ENCODE data around the gene RNF126. TPM values are rescaled to one million over a fixed set of nuclear protein-coding genes. Genes with fewer than 3 reads are reported as not detected.

Gene RNF126
- polyA plus RNA-seq, 1 donor from 2014 or later: 33.7 TPM

- H3K4me3 ChIP-seq (ENCODE audit: low read length): no peak overlapping the region
- no peaks in the 10 kb centered on the region for H3F3A ChIP-seq (ENCODE audit: insufficient read depth, low read length, poor library complexity, severe bottlenecking)
- no peaks in the 10 kb centered on the region for H3K36me3 ChIP-seq (ENCODE audit: insufficient read depth, low read length)
- H2AFZ ChIP-seq (ENCODE audit: low read depth, low read length): no peak overlapping the region
- no peaks in the 10 kb centered on the region for H3K79me2 ChIP-seq (replicated peaks; ENCODE audit: insufficient read depth, low read length)
- H3K27me3 ChIP-seq (ENCODE audit: insufficient read depth, low read depth, low read length): no peaks in the 10 kb centered on the region
- H3K4me2 ChIP-seq (ENCODE audit: low read length): no peak overlapping the region
- H3K9me2 ChIP-seq (ENCODE audit: insufficient read depth, low read length): no peaks in the 10 kb centered on the region
- no peak for TF ChIP-seq RAD21 (conservative IDR thresholded peaks at IDR 0.05)
- no peak for TF ChIP-seq POLR2AphosphoS5 (IDR thresholded peaks at IDR 0.05)
- TF ChIP-seq EP300 (conservative IDR thresholded peaks at IDR 0.05; ENCODE audit: poor library complexity, severe bottlenecking): no peak
- no peak for TF ChIP-seq SMC3 (conservative IDR thresholded peaks at IDR 0.05; ENCODE audit: poor library complexity)
- no peak for TF ChIP-seq EZH2 (IDR thresholded peaks at IDR 0.05; ENCODE audit: borderline replicate concordance, insufficient read depth, low read length, poor library complexity, severe bottlenecking)
- TF ChIP-seq CTCF (IDR thresholded peaks at IDR 0.05; ENCODE audit: poor library complexity, severe bottlenecking): no peak
- TF ChIP-seq MXI1 (conservative IDR thresholded peaks at IDR 0.05; ENCODE audit: poor library complexity, severe bottlenecking): no peak
- TF ChIP-seq REST (IDR thresholded peaks at IDR 0.05; ENCODE audit: borderline replicate concordance): no peak
- no peak for TF ChIP-seq TAF1 (IDR thresholded peaks at IDR 0.05; ENCODE audit: low read depth)
- no peaks in the 10 kb centered on the region for H3K9me3 ChIP-seq (ENCODE audit: low read length)
- H3K9ac ChIP-seq (ENCODE audit: low read length): no peak overlapping the region
- H3K27ac ChIP-seq (ENCODE audit: low read length): no peak overlapping the region
- H4K20me1 ChIP-seq (ENCODE audit: insufficient read depth): no peaks in the 10 kb centered on the region
Observed at GRCh38 chr19:644789-645188, 18.2 kb downstream of the RNF126 start.

- TF ChIP-seq SMC3 (conservative IDR thresholded peaks at IDR 0.05; ENCODE audit: poor library complexity) (no peak), CTCF (IDR thresholded peaks at IDR 0.05; ENCODE audit: poor library complexity, severe bottlenecking) (no peak), POLR2AphosphoS5 (IDR thresholded peaks at IDR 0.05) (no peak), MXI1 (conservative IDR thresholded peaks at IDR 0.05; ENCODE audit: poor library complexity, severe bottlenecking) (no peak), RAD21 (conservative IDR thresholded peaks at IDR 0.05) (no peak), EZH2 (IDR thresholded peaks at IDR 0.05; ENCODE audit: borderline replicate concordance, insufficient read depth, low read length, poor library complexity, severe bottlenecking) (no peak), REST (IDR thresholded peaks at IDR 0.05; ENCODE audit: borderline replicate concordance) (no peak), TAF1 (IDR thresholded peaks at IDR 0.05; ENCODE audit: low read depth) (no peak), EP300 (conservative IDR thresholded peaks at IDR 0.05; ENCODE audit: poor library complexity, severe bottlenecking) (no peak)
- H3K79me2 ChIP-seq (replicated peaks; ENCODE audit: insufficient read depth, low read length): no peaks in the 10 kb centered on the region
- no peaks in the 10 kb centered on the region for H3K36me3 ChIP-seq (ENCODE audit: insufficient read depth, low read length)
Observed at GRCh38 chr19:644363-644762, 18.7 kb downstream of the RNF126 start.

More at GRCh38 chr19:644363-644762, 18.7 kb downstream of the RNF126 start:
- no peak overlapping the region for H3K4me3 ChIP-seq (ENCODE audit: low read length)
- no peak overlapping the region for H3K9ac ChIP-seq (ENCODE audit: low read length)
- no peak overlapping the region for H3K4me2 ChIP-seq (ENCODE audit: low read length)
- no peak overlapping the region for H2AFZ ChIP-seq (ENCODE audit: low read depth, low read length)
- H3K9me3 ChIP-seq (ENCODE audit: low read length): no peaks in the 10 kb centered on the region
- H3F3A ChIP-seq (ENCODE audit: insufficient read depth, low read length, poor library complexity, severe bottlenecking): no peaks in the 10 kb centered on the region
- no peak overlapping the region for H3K27ac ChIP-seq (ENCODE audit: low read length)
- no peaks in the 10 kb centered on the region for H3K9me2 ChIP-seq (ENCODE audit: insufficient read depth, low read length)
- H4K20me1 ChIP-seq (ENCODE audit: insufficient read depth): no peaks in the 10 kb centered on the region
- no peaks in the 10 kb centered on the region for H3K27me3 ChIP-seq (ENCODE audit: insufficient read depth, low read depth, low read length)

All from neural cell (in vitro differentiated cells).